Activated CD4-positive, alpha-beta T cell treated with anti-CD3 and anti-CD28 coated beads, Interleukin-2, amount 50 U/mL, for 1 hour (primary cell): ENCODE measurements around the gene ZNF784.

ENCODE experiments used
- DNase-seq: peaks from one replicate; pipeline ENCODE4 v3.0.0-alpha.2; 2020

ZNF784 gene

GRCh38 chr19:55655648-55656040, 31.3 kb upstream of the ZNF784 start:
- no peak for DNase-seq

GRCh38 chr19:55654868-55655647, 30.7 kb upstream of the ZNF784 start, which contains the start of gene U2AF2:
TSS of gene U2AF2 (plus strand) at chr19:55655035. CDS start at chr19:55655105, 70 bp downstream.
- peak; percentile 97 for DNase-seq

GRCh38 chr19:55654323-55654867, 30.0 kb upstream of the ZNF784 start:
- DNase-seq: peak; percentile 98

GRCh38 chr19:55653651-55654322, 29.4 kb upstream of the ZNF784 start:
- peak; percentile 99 for DNase-seq

GRCh38 chr19:55652311-55653128, 28.2 kb upstream of the ZNF784 start:
- DNase-seq: no peak

- DNase-seq: no peak
Measured at GRCh38 chr19:55651236-55651635, 26.9 kb upstream of the ZNF784 start.

GRCh38 chr19:55650602-55651230, 26.4 kb upstream of the ZNF784 start:
- no peak for DNase-seq

- no peak for DNase-seq
Measured at GRCh38 chr19:55650126-55650557, 25.8 kb upstream of the ZNF784 start.

GRCh38 chr19:55649268-55650125, 25.1 kb upstream of the ZNF784 start:
- no peak for DNase-seq

GRCh38 chr19:55648585-55649267, 24.4 kb upstream of the ZNF784 start:
- DNase-seq: no peak

GRCh38 chr19:55647732-55648584, 23.6 kb upstream of the ZNF784 start, which contains the start of gene CCDC106:
TSS of gene CCDC106 (plus strand) at chr19:55648212. CDS start at chr19:55649047, 835 bp downstream.
- peak; percentile 40 for DNase-seq

- DNase-seq: no peak
Measured at GRCh38 chr19:55646889-55647731, 22.7 kb upstream of the ZNF784 start.

GRCh38 chr19:55645512-55645881, 21.1 kb upstream of the ZNF784 start:
- DNase-seq: no peak

- DNase-seq: no peak
Measured at GRCh38 chr19:55644842-55645511, 20.6 kb upstream of the ZNF784 start.

GRCh38 chr19:55644191-55644833, 19.9 kb upstream of the ZNF784 start:
- no peak for DNase-seq

GRCh38 chr19:55643887-55644176, 19.5 kb upstream of the ZNF784 start:
- DNase-seq: no peak

GRCh38 chr19:55643003-55643886, 18.9 kb upstream of the ZNF784 start, which contains the start of gene ZNF581:
TSS of gene ZNF581 (plus strand) at chr19:55643649. CDS start at chr19:55644572, 923 bp downstream.
- DNase-seq: peak; percentile 72
